ENCODE results near the gene OR52M1. TPM values are rescaled to one million over a fixed set of nuclear protein-coding genes. Genes with fewer than 3 reads are reported as not detected.

Gene OR52M1
- total RNA-seq, 1 experiment from 2014 or later = not detected

DNA sequence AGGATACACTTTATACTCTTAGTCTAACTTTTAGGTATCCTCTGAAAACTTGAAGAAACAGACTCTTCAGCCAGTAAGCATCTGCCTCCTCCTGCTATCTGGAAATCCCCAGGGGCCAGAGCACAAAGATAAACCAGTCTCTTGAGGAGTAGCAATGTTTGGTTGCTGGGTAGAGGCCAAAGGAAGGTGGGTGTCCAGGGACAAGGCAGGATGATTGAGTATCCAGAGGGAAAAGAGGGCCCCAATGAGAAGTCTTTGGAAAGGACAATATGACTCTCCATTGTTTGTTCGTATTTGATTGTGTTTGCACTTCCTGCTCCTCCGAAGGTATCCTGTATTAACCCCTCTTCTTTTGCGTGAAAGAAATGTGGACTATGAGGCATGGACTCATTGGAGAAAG lies 44.0 kb downstream of the OR52M1 start:
- Histone ChIP-seq H3K4me1 (replicated peaks) (no peaks in the 10 kb centered on the region), H3K27me3 (replicated peaks) (peaks cover 27% of the 10 kb centered on the region), H3K36me3 (no peaks in the 10 kb centered on the region), H3K9me3 (replicated peaks) (no peaks in the 10 kb centered on the region), H3K4me3 (no peak overlapping the region), H3K27ac (no peak overlapping the region)
- no peak for DNase-seq (ENCODE audit: low read depth in 1 of 2, low spot score in 2 of 2)

DNA sequence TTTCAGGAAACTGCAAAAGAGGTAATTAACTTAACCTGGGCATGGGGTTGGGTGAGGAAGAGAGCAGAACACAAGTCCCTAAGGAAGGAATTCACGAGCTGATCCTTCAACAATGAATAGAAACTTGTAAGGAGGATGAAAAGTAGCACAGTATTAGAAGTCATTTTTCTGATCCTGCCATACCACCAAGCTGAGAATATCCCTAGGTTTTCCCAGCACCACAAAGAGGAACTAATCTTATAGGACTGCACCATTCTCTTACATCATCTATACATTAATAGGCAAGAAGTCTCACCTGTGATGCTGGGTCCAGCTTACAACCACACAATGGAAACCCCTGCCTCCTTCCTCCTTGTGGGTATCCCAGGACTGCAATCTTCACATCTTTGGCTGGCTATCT lies 48.7 kb downstream of the OR52M1 start, which contains the start of gene OR52I1:
Gene OR52I1, plus strand, starts transcription at position 301 of the 400 bp plus-strand sequence. Its CDS starts 0 bp downstream, at position 301.
- no peaks in the 10 kb centered on the region for H3K9me3 ChIP-seq (replicated peaks)
- H3K27me3 ChIP-seq (replicated peaks) = peaks cover 12% of the 10 kb centered on the region
- peaks cover 11% of the 10 kb centered on the region; the same call in 1 of the 2 replicates for H3K36me3 ChIP-seq
- no peak within 1 kb of the TSS for H3K27ac ChIP-seq
- no peak for DNase-seq (ENCODE audit: low read depth in 1 of 2, low spot score in 2 of 2)
- no peaks in the 10 kb centered on the region for H3K4me1 ChIP-seq (replicated peaks)
- H3K4me3 ChIP-seq = no peak within 1 kb of the TSS

Other genes starting within 250 kb of the OR52M1 start
- not detected in 2 replicates for gene OR52B4, start 176.8 kb upstream of the OR52M1 start, total RNA-seq (2014; rRNA removed; shearing (Covaris generic))
- 22.5 and 24.4 TPM in 2 replicates for gene TRIM21, start 151.5 kb upstream of the OR52M1 start, total RNA-seq (2014; rRNA removed; shearing (Covaris generic))
- gene OR52K2, start 95.9 kb upstream of the OR52M1 start, total RNA-seq (2014; rRNA removed; shearing (Covaris generic)) = not detected in 2 replicates
- not detected in 2 replicates for gene OR52K1, start 62.5 kb upstream of the OR52M1 start, total RNA-seq (2014; rRNA removed; shearing (Covaris generic))
- gene OR52I2, start 36.6 kb downstream of the OR52M1 start, total RNA-seq (2014; rRNA removed; shearing (Covaris generic)) = not detected in 2 replicates
- not detected in 2 replicates for gene OR52I1, start 48.8 kb downstream of the OR52M1 start, total RNA-seq (2014; rRNA removed; shearing (Covaris generic))
- gene TRIM68, start 63.0 kb downstream of the OR52M1 start, total RNA-seq (2014; rRNA removed; shearing (Covaris generic)) = 20.7 and 42.9 TPM in 2 replicates
- gene OR51D1, start 92.3 kb downstream of the OR52M1 start, total RNA-seq (2014; rRNA removed; shearing (Covaris generic)) = not detected in 2 replicates
- gene OR51E1, start 98.8 kb downstream of the OR52M1 start, total RNA-seq (2014; rRNA removed; shearing (Covaris generic)) = 0.11 and 0.13 TPM in 2 replicates
- 0.09 and 0.21 TPM in 2 replicates for gene OR51E2, start 152.7 kb downstream of the OR52M1 start, total RNA-seq (2014; rRNA removed; shearing (Covaris generic))
- not detected in 2 replicates for gene MMP26, start 159.6 kb downstream of the OR52M1 start, total RNA-seq (2014; rRNA removed; shearing (Covaris generic))
- gene OR51F1, start 224.7 kb downstream of the OR52M1 start, total RNA-seq (2014; rRNA removed; shearing (Covaris generic)) = not detected in 2 replicates

Measured in SJSA1 (cell line).